CD1c-positive myeloid dendritic cell (primary cell): ENCODE data around the gene MED12L.
A peak's percentile ranks its signal among the peaks of the same experiment; 100 is the strongest.

Experiments used
- DNase-seq: peaks from one replicate; pipeline ENCODE4 v3.0.0-alpha.2; 2016; ENCODE audit errors: extremely low spot score

The MED12L gene

DNA sequence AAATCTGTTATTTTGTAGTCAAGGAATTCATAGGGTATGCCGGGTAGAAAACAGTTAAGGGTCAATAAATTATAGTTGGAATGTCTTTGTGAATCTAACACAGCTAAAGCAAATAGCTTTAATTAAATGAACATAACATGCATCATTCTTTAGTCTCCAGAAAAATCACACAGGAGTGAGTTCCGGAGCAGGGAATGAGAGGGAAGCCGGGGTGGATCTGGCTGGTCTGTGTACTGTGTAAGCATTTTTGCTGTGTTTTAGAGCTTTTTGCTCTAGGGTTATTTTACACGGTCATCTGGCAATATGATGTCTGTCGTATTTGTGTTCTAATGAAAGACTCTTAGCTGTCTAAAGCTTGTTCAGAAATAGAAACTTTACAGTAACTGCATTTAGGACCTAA is 57.5 kb downstream of the MED12L start:
- no peak for DNase-seq

DNA sequence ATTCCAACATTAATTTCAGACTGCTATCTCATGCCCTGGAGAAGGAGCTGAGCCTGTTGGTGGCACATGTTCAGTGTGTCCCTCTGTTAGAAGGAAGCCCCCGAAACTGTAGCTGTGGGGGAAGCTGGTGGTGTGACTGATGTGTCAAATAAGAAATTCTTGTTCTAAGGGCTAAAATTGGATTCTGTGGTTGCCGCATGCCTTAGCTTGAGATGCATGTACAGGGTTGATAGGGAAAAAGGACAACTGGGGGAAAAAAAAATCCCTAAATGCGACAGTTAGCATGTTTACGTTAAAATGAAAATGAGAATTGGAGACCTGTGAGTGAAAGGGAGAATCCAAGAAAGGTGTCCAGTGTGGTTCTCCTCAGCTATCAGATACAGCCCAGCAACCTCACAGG is 58.6 kb downstream of the MED12L start:
- no peak for DNase-seq

DNA sequence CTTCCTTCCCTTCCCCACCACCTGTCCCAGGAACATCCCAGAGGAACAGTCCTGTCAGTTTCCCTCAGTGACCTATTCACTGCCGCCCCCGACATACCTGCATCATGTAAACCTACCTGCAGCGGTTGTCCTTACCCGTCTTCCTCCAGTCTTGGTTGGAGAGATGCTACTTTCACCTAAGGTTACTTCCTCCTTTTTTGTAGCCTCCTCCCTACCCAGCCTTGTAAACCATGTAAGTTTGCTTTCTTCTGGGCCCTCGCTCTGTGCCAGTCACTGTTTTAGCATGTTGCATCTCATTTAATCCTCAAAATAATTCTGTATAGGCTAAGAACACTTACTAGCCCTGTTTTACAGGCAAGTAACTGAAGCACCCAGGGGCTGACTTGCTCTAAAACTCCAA is 59.3 kb downstream of the MED12L start:
- no peak for DNase-seq

- DNase-seq = no peak
These were observed 60.2 kb downstream of the MED12L start for GRCh38 chr3:151145713-151146070.

DNA sequence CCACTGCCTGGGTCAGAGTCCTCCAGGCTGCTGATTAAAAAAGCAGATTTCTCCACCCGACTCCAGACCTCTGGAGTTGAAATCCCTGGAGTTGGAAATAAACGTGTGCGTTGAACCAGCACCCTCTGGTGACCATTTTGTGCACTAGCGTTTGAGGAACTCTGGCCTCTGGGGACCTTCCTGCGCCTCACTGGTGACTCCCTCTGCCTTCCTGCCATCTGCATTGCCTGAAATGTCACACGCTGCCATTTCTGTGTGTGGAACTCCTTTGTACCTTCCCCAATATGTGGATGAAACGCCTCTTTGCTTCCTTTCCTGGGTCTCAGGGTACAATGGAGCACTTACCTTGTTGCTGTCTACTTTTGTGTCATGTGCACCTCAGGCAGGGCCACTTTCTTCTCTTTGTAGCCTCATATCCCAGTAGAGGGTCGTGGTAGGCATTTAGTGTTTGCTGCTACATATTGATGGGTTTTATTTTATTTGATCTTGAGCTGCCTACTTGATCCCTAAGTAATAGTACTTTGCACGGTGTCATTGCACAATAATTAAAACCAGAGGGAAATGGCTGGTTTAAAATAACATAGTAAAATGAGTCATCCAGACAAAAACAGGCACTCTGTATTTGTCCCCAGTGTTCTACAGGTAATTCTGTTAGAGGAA is 60.7 kb downstream of the MED12L start:
- DNase-seq = peak; percentile 80

- DNase-seq = no peak
These were observed 61.2 kb downstream of the MED12L start for GRCh38 chr3:151146731-151147091.

DNA sequence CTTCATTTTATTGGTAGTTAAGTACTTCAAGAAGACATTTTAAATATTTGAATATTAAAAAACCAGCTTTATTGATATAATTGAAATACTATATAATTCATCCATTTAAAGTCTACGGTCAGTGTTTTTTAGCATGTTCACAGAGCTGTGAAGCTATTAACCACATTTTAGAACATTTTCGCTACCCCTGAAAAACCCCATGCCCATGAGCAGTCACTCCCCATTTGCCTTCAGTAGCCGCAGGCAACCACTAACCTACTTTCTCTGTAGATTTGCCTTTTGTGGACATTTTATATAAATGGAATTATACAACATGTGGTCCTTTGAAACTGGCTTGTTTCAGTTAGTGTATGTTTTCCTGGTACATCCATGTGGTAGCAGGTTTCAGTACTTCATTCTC is 61.8 kb downstream of the MED12L start:
- no peak for DNase-seq

DNA sequence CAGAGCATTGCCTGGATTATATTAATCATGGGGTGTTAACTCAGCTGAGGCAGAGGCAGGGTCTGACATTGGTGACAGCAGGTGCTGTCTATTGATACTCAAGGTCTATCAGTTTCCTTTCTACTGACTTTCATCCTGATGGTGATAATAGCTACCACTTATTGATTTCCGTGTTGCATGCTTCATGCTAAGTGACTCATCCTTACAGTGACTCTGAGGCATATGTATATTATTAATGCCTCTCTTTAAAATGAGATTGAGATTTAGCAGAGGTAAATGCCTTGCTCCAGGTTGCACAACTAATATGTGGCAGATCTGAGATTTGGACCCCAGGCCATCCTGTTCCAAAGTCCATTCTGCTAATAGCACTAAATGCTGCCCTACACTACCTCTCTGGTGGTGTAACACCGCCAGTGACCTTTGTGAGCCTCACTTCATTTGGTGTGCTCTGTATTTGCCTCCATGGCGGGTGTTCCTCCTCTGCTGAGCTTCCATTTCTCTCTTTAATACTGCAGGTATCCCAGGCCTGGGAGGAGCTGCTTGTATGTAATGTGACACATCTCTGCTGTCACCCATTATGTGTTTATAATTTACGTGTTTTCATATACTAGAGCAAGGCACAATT is 67.1 kb downstream of the MED12L start:
- DNase-seq = no peak

GRCh38 chr3:151154566-151154965 is 69.1 kb downstream of the MED12L start:
- DNase-seq = no peak

DNA sequence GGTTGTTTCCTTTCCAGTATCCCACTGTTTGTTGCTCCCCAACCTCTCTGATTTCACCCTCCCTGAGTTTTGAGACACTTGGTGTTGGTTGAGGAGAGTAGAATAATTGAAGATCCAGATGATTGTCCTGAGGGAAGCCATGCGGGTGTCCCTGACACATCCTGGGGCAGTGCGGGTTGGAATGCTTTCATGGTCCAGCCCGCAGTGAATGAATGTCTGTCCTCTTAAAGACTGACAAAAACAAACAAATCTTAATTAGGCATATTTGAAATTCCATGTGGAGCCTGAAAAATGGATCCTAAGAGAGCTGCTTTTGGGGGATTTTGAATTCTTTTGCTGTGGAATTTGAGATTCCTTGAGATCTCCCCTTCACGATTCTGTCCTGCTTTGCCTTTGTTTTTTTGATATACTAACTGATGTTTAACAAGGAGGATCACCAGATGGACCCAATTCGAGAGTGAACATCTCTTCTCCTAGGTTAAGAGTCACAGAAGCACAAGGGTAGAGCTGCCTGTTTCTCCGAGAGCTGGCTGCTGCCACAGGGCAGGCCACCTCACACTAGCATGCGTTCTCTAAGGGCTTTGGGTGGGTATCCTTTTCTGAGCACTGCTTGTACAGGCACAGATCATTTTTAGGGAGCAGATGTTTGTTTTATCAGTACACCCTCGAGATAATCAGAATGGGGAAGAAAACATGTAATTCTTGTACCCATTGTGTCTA is 70.1 kb downstream of the MED12L start:
- no peak for DNase-seq

DNA sequence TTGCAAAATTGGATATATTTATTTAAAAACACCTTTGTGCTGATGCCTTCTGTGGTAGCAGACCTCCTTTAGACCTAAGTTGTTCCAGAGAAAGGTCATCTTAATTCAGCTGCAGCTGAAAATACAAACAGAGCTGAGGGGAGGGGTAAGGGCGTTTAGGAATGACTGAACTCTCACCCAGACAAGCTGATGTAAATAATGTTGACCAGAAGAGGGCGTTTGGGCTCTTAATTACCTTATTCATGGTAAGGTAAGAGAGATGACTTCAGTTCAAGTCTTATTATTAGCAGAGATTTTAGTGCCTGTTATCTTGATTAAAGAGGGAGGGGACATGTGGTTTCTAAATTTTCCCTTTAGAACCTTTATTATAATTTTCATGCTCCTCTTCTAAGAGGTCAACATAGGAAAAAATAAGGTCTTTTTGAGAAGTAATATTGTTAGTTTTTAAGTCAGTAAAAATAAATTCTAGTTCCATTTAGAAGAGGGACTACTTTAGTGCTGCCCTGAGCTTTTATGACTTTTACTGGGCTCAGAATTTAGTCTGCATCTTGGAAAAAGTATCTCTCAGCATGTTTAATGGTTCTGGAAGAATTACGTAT is 71.3 kb downstream of the MED12L start:
- DNase-seq = peak; percentile 73

DNA sequence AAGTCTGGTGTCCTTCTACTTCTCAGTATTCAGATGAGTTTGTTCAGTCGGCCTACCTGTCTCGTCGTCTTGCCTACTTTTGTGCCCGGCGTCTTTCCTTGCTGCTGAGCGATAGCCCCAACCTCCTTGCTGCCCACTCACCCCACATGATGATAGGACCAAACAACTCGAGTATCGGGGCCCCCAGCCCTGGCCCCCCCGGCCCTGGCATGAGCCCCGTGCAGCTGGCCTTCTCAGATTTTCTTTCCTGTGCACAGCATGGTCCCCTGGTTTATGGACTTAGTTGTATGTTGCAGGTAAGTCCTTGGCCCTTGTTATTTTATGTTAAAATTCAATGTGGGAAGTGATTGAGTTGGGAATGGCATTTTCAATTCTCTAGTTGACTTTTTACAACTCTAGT is 74.3 kb downstream of the MED12L start:
- DNase-seq = no peak

DNA sequence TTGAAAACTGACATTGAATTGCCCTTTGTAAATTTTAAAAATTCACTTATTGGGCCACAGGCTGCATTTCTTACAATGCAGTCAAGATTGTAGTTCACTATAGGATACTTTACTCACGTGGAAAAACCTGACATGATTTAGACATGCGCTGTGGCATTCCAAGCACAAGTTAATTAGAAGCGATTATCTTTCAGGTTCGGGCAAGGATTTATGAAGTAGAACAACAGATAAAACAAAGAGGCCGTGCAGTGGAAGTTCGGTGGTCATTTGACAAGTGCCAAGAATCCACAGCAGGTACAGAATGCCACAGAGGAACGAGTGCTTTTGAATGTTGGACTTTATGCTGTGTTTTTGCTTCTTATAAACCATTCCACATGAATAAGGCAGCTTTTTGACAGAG is 79.8 kb downstream of the MED12L start:
- no peak for DNase-seq

DNA sequence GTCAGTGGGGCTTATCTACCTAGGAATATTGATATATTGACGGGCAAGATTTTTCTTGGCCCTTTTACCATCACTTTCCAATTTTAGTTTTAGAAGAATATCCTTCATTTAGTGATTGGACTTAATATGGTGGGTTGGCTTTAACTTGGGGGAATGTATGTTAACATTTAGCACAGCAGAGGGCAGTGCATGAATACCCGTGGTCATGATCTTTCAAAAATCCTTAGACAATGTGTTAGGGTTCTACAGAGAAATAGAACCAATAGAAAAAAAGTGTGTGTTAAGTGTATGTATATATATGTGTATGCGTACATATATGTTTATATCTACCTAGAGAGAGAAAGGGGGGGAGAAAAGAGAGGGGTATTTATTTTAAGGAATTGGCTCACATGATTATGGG is 80.7 kb downstream of the MED12L start:
- no peak for DNase-seq

DNA sequence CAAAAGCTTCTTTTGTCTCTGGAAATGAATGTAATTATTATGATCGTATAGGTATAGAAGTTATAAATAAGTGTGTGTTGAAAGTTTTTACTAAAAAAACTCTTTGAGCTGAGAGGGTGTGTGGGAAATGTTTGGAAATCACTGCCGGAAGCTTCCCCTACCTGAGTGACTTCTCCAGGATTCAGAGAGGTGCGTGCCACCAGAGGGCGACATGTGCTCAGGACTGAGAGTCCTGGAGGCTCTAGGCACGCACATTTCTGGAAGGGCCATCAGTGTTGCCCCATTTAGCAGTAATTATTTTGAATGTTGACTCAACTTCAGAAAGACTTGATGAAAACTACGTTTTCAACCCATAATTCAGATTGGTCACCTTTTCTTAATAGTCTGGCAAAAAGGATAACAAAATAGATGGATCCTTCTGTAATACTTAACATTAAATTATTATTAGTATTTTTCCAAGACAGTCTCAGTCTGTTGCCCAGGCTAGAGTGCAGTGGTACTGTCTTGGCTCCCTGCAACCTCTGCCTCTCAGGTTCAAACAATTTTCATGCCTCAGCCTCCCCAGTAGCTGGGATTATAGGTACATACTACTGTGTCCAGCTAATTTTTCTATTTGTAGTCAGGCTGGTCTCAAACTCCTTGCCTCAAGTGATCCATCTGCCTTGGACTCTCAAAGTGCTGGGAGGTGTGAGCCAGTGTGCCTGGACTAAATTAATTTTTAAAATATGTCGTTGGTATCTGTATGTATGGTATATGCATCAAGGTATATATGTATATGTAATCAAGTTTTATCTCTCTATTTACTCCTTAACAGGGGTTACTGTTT is 83.0 kb downstream of the MED12L start:
- DNase-seq = peak; percentile 87

DNA sequence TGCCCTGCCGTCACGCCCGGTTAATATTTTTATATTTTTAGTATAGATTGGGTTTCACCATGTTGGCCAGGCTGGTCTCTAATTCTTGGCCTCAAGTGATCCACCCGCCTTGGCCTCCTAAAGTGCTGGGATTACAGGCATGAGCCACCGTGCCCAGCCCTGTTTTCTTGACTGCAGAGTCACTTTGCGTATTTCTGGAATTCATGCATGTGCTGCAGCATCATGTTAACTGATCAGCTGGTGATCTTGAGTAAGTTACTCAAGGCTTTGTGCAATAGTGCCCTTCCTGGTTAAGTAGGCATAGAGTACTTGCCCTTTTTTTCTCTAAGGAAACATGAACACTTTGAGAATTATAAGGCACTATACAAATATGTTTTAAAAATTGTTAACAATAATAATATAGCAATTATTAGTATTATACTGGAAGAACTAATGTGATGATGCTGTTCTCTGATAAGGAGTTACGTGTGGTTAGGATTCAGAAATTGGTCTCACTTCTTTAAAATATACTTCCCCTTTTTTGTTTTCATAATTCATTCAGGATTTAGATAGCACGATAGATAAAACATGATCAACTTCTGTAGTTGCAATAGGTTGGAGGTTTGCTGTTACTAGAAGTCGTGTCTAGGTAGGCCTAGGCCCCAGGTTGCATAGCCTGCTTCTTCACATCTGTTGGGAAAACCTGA is 83.9 kb downstream of the MED12L start:
- peak; percentile 88 for DNase-seq

DNA sequence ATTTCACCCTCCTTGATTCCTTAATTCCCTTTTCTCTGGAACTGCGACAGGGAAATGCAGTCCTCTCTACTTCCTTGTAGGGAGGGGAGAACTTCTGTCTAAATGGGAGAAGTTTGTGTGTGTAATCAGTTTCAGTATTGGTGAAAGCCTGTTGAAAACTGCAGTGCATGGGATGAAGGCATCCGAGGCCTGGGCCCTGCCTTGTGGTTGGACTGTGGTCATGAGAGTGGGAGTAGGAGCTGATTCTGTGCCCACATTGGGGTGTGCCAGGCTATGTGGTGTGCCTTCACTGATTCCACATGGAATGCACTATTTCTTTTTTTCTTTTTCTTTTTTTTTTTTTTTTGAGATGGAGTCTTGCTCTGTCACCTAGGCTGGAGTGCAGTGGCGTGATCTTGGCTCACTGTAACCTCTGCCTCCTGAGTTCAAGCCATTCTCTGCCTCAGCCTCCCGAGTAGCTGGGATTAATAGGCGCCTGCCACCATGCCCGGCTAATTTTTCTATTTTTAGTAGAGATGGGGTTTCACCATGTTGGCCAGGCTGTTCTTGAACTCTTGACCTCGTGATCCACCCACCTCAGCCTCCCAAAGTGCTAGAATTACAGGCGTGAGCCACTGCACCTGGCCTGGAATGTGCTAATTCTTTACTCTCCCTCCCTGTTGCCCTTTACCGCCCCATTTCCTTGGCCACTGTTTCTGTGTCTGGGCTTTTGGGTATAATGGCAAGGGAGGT is 84.7 kb downstream of the MED12L start:
- peak; percentile 95 for DNase-seq

- DNase-seq = peak; percentile 83
These were observed 85.8 kb downstream of the MED12L start for GRCh38 chr3:151171145-151171757.

DNA sequence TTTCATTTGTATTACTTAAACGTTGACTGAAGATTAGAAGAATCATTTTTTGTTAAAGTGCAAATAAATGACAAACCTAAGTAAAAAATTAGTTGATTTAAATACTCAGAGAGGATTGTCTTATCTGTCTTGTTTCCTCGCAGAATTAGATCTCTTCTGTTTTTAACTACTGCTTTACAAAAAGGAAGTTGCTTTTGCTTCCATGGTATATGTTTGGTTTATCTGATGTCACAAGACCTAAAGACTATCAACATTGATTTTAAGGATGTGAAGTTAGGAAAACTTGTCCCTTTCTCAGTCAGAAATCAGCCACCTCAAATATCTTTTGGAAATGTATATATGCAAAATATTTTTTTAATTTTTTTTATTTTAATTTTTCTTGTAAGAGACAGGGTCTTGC is 88.9 kb downstream of the MED12L start:
- DNase-seq = peak; percentile 65

DNA sequence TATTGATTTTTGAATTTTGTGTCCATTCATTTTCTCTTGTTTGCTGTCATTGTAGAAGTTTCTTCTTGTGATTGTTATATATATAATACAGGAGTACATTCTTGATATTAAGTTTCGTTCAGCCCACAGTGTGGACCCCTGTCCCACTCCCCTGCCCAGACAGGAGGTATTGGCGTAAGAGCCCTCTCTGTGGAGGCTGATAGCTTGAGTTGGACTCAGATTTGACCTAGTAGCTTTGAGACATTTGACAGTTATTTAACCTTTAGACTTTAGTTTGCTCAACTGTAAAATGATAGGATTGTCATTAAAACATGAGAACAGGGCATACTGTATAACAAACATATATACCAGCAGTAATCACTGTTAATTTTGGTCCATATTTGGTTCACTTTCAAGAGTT is 90.5 kb downstream of the MED12L start:
- DNase-seq = no peak
